ACC112 (cell line): ENCODE data around the gene APC2.
"Not testable (repeated sequence)": the region's sequence is repeated elsewhere in the genome, so short reads cannot be mapped to it uniquely, and the experiment has no call there.

Experiments used
- H2AFZ ChIP-seq: fragments of 200-600 bp; sonication (generic); one replicate; pipeline ENCODE4 v1.6.0; 2017; ENCODE audit warnings: antibody characterized with exemption, low read length; ENCODE audit not compliant: unreplicated experiment
- H3K27ac ChIP-seq: fragments of 200-600 bp; sonication (generic); 2 replicates; pipeline ENCODE4 v1.5.1; 2014; ENCODE audit warnings: low read depth, mild to moderate bottlenecking, antibody characterized with exemption, low read length, moderate library complexity
- H3K27me3 ChIP-seq: fragments of 200-600 bp; sonication (generic); 2 replicates; pipeline ENCODE4 v1.6.1; 2014; ENCODE audit warnings: mild to moderate bottlenecking, antibody characterized with exemption, low read length, moderate library complexity, mixed read lengths; ENCODE audit not compliant: insufficient read depth
- H3K36me3 ChIP-seq: fragments of 200-600 bp; sonication (generic); 2 replicates; pipeline ENCODE4 v1.6.1; 2016; ENCODE audit warnings: mild to moderate bottlenecking, antibody characterized with exemption, low read length, moderate library complexity, mixed read lengths; ENCODE audit not compliant: insufficient read depth
- H3K4me1 ChIP-seq: fragments of 200-600 bp; sonication (generic); one replicate; pipeline ENCODE4 v1.6.1; 2016; ENCODE audit warnings: low read length, mixed read lengths; ENCODE audit not compliant: insufficient read depth, unreplicated experiment, control insufficient read depth
- H3K4me3 ChIP-seq: fragments of 200-600 bp; sonication (generic); 2 replicates; pipeline ENCODE4 v1.5.1; 2014; ENCODE audit warnings: mild to moderate bottlenecking, low read depth, low read length
- H3K79me2 ChIP-seq: fragments of 200-600 bp; sonication (generic); one replicate; pipeline ENCODE4 v1.6.0; 2016; ENCODE audit warnings: low read length; ENCODE audit not compliant: control insufficient read depth, unreplicated experiment, insufficient read depth

The APC2 gene

GRCh38 chr19:1511318-1512317 is 61.7 kb downstream of the APC2 start:
- Histone ChIP-seq H3K4me3 (no peak overlapping the region), H3K4me1 (peaks cover 3% of the 10 kb centered on the region), H3K27me3 (no peaks in the 10 kb centered on the region), H3K27ac (no peak overlapping the region), H3K79me2 (no peaks in the 10 kb centered on the region), H2AFZ (no peak overlapping the region), H3K36me3 (no peaks in the 10 kb centered on the region)

GRCh38 chr19:1512671-1513498 is 63.0 kb downstream of the APC2 start, which contains the start of gene ADAMTSL5:
ADAMTSL5 (minus strand) TSS chr19:1513019; CDS start chr19:1510943, 2,076 bp downstream.
- Histone ChIP-seq H3K79me2 (no peaks in the 10 kb centered on the region), H2AFZ (no peak within 1 kb of the TSS), H3K36me3 (no peaks in the 10 kb centered on the region), H3K4me1 (peaks cover 3% of the 10 kb centered on the region), H3K4me3 (peak within 1 kb of the TSS; percentile 78), H3K27ac (no peak within 1 kb of the TSS), H3K27me3 (no peaks in the 10 kb centered on the region)

GRCh38 chr19:1513499-1514294 is 63.8 kb downstream of the APC2 start:
- Histone ChIP-seq H3K27ac (no peak overlapping the region), H3K79me2 (no peaks in the 10 kb centered on the region), H3K36me3 (no peaks in the 10 kb centered on the region), H3K4me3 (peak overlapping the region; percentile 78), H3K4me1 (peaks cover 3% of the 10 kb centered on the region), H2AFZ (no peak overlapping the region), H3K27me3 (no peaks in the 10 kb centered on the region)

- Histone ChIP-seq H3K36me3 (no peaks in the 10 kb centered on the region), H3K27me3 (no peaks in the 10 kb centered on the region)
Observed at GRCh38 chr19:1514295-1514661, 64.4 kb downstream of the APC2 start.

GRCh38 chr19:1514986-1515721 is 65.2 kb downstream of the APC2 start:
- Histone ChIP-seq H3K27ac (no peak overlapping the region), H3K36me3 (no peaks in the 10 kb centered on the region), H3K27me3 (no peaks in the 10 kb centered on the region), H2AFZ (no peak overlapping the region), H3K4me3 (no peak overlapping the region), H3K79me2 (no peaks in the 10 kb centered on the region), H3K4me1 (peaks cover 3% of the 10 kb centered on the region)

More at GRCh38 chr19:1514295-1514661, 64.4 kb downstream of the APC2 start:
- no peaks in the 10 kb centered on the region for H3K79me2 ChIP-seq
- H3K4me1 ChIP-seq = peaks cover 3% of the 10 kb centered on the region
- no peak overlapping the region for H3K27ac ChIP-seq
- no peak overlapping the region for H3K4me3 ChIP-seq
- no peak overlapping the region for H2AFZ ChIP-seq

GRCh38 chr19:1516395-1516753 is 66.5 kb downstream of the APC2 start:
- Histone ChIP-seq H3K4me1 (peaks cover 3% of the 10 kb centered on the region), H3K4me3 (no peak overlapping the region), H2AFZ (no peak overlapping the region), H3K27me3 (no peaks in the 10 kb centered on the region), H3K36me3 (no peaks in the 10 kb centered on the region), H3K27ac (no peak overlapping the region), H3K79me2 (no peaks in the 10 kb centered on the region)

- H3K27ac ChIP-seq = no peak overlapping the region
- H2AFZ ChIP-seq = no peak overlapping the region
- H3K36me3 ChIP-seq = no peaks in the 10 kb centered on the region
- H3K27me3 ChIP-seq = peaks cover 5% of the 10 kb centered on the region
- no peaks in the 10 kb centered on the region for H3K4me1 ChIP-seq
- no peak overlapping the region for H3K4me3 ChIP-seq
- H3K79me2 ChIP-seq = no peaks in the 10 kb centered on the region
Observed at GRCh38 chr19:1518471-1518870, 68.5 kb downstream of the APC2 start.

GRCh38 chr19:1519802-1520201 is 69.9 kb downstream of the APC2 start:
- not testable (repeated sequence) for H3K27ac ChIP-seq, H3K79me2 ChIP-seq, H3K4me3 ChIP-seq, H2AFZ ChIP-seq, H3K4me1 ChIP-seq, H3K36me3 ChIP-seq
- H3K27me3 ChIP-seq = peaks cover 13% of the 10 kb centered on the region

GRCh38 chr19:1520203-1520780 is 70.4 kb downstream of the APC2 start:
- no peak overlapping the region for H2AFZ ChIP-seq
- H3K4me3 ChIP-seq = no peak overlapping the region
- no peaks in the 10 kb centered on the region for H3K36me3 ChIP-seq
- no peak overlapping the region for H3K27ac ChIP-seq
- H3K27me3 ChIP-seq = peaks cover 17% of the 10 kb centered on the region
- no peaks in the 10 kb centered on the region for H3K4me1 ChIP-seq
- H3K79me2 ChIP-seq = no peaks in the 10 kb centered on the region
